ENCODE measurements around the gene RASGRP2.

GRCh38 chr11:64758330-64759079, 14.6 kb upstream of the RASGRP2 start:
- no peak for TF ChIP-seq CTCF (conservative IDR thresholded peaks at IDR 0.05)
- no peak for TF ChIP-seq ZFX (IDR thresholded peaks at IDR 0.05)

All from C4-2B (cell line).